ENCODE measurements around the gene MYMX. TPM values are rescaled to one million over a fixed set of nuclear protein-coding genes. Genes with fewer than 3 reads are reported as not detected.
A peak's percentile ranks its signal among the peaks of the same experiment; 100 is the strongest.

Gene MYMX
- total RNA-seq, 1 donor from 2014 or later = not detected

DNA sequence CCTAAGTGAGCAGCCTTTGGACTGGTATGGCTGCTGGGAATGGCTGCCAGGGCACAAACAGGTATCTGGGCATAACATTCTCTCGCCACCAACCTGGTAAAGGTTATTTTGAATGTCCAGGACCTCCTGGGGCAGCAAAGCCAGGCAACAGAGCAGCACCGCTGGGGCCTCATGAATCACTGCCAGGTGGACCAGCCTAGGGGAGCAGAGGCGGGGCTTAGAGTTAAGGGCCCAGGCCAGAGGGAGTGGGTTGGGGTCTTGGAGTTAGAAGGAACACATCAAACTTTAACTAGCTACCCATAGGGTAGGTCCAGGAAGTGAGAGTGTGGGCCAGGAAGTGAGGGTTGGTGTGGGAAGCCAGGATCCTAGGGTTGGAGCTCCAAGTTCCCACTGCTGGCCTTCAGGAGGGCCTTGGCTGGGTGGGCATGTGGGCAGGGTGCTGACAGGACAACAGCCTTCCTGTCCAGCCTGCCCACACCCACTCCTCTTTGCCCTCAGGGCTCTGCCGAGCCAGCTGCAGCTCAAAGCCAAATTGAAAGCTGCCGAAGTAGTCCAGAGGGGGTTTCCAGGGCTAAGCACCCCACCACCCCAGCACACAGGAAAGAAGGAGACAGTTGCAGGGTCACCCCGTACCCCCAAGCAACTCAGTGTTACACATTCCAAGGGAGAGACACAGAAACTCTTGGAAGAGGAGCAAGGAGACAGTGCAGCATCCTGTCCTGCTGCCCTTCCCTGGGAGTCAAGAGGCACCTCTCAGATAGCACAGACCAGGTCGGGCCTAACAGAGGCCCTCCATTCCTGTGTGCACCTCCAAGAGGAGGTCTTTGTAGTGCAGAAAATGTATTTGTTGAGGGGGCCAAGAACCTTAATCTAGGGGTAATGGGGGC, 46.0 kb downstream of the MYMX start:
- DNase-seq (ENCODE audit: low spot score) = no peak
- no peak for ATAC-seq

DNA sequence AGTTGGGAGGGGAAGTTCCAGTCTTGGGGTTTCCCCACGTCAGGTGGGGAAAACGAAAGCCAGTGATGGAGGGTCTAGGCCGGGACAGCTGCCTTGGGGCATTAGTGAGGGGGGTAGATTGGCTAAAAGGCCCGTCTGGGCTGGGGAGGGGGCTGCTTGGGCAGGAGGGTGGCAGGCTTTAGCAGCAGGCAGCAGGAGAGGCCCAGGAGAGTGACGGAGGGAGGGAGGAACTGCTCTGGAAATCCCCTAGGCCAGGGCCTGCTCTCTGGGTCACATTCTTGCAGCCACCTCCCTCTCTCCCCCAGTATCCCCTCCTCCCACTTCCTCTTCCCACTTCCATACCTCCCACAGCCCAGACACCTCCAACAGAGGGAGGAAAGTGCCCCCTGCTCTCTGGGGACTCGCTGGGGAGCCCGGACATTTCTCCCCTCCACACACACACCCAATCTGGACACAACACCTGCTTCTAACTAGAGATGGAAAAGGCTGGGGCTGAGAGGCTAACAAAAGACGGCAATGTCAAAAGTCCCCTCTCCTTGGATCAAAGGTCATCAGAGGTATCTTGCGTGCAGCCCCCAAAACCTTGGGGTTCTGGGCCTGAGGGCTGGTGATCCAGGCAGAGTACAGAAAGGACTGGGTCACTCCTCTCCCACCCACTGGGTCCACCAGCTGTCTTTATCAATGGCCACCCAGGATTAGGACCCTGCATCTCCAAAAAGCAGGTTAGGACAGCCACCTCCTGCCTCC, 46.8 kb downstream of the MYMX start:
- DNase-seq (ENCODE audit: low spot score) (no peak), ATAC-seq (no peak)

DNA sequence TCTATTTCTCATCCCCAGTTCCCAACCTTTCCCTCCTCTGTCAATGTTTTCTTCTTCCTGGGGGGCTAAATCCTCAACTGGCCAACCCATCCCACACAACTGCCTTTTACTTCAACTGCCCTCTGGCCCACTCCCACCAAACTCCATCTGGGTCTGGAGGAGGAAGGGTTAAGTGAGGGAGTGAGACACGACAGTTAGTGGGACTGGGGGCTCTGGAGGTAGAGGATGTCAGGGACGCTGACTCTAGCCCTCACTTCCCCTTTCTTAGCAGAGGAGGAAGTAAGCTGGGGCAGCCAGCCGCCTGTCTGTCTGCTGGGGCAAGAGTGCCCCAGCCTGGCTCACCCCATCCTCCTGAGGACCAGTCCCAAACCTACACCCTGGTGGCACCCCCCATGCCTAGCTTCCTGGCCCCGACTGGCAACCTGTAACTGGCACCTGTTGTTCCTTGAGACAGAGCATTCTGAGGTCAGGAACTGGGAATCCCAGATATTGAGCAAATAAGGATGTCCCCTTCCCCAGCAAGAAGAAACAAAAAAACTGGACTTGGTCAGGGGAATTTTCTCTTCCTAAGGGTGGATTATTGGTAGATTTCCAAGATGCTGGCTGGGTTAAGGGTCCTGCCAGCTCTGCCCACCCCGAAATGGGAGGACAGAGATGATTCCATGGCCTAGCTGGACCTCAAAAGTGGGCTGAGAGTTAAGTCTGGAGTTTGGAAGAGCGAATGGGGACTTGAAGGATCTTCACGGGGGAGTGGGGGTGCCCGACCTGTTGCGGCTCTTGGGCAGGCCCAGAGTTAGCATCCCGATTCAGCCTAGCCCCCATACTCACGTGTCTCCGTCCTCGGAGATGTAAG, 47.7 kb downstream of the MYMX start:
- no peak for DNase-seq (ENCODE audit: low spot score)
- no peak for ATAC-seq

DNA sequence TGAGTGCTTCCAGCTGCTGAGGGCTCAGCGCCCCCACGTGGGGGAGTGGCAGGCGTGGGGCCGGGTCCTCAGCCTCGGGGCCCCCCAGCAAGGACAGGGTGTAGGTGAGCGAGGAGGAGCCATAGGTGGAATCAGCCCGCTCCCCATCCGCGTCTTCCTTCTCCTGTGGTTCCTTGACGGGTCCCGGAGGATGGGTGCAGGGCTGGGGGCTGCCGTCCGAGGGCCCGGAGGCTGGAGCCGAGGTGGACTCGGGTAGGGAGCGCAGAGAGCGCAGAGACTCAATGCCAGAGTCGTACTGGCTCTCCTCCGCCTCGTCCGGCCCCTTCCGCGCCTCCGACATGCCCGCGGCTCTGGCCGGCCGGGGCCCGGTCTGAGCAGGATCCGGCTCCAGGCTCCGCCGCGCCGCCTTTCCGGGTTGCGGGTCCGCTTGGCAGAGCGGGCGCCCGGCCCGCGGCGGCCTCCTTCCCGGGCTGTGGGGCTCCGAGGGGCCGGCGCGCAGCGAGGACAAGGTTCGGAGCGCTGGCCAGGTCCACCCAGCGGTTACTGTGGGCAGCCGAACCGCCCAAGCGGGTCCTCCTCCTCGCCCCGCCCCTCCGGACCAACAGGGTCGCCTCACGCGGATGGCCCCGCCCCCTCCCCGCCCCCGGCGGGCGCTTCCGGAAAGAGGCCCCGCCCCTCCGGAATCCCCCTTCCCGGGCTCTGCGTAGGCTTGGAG, 48.4 kb downstream of the MYMX start, which contains the start of gene NFKBIE:
NFKBIE (minus strand) TSS at position 545 of the 715 bp plus-strand sequence; CDS start at position 340, 205 bp downstream.
- ATAC-seq (peak; percentile 93), DNase-seq (ENCODE audit: low spot score) (peak; percentile 97)

DNA sequence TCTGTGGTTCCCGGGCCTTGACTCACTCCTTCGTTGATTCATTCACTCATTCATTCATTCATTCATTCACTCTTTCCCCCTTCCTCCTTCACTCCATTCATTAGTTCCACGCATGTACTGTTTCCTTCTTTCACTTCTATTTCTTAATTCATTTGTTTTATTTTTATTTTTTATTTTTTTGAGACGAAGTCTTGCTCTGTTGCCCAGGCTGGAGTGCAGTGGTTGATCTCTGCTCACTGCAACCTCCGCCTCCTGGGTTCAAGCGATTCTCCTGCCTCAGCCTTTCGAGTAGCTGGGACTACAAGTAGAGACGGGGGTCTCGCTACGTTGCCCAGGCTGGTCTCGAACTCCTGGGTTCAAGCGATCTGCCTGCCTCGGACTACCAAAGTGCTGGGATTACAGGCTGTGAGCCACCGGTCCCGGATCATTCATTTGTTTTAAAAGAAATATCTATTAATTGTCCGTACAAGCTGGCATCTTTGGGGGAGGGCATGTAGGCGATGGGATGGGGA, 49.1 kb downstream of the MYMX start:
- ATAC-seq = no peak
- DNase-seq (ENCODE audit: low spot score) = no peak

DNA sequence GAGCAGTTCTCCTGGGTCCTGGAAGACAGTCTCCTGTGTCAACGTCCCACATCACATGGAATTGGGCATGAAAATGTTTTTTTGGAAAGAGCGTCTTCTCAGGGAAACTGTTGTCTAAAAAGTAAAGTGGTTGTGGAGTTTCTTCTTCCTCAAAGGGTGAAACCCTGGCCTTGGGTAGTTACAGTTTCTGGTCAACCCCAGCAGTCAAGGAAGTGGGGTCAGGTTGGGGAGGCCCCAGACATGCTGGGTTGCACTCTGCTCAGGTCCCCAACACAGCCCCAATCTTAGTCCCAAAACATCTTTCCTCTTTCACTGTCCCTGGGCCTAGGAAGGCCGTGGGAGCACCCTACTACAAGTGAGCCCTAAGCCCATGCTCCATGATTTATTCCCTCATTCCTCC, 49.6 kb downstream of the MYMX start:
- DNase-seq (ENCODE audit: low spot score) = no peak
- no peak for ATAC-seq

DNA sequence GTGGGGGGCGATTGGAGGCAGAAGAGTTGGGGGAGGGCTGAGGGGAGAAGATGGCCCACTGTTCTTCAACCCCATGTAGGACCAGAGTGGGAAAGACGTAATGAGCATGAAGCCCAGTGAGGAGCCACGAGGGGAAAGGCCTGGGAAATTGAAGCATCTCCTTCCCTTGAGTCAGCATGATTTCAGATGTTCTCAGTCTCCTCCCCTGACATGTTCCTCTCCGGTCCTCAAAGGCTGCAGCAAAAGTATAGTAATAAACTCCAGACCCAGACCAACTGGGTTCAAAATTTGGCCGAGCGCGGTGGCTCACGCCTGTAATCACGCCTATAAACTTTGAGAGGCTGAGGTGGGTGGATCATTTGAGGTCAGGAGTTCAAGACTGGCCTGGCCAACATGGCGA, 50.5 kb downstream of the MYMX start:
- ATAC-seq = no peak
- DNase-seq (ENCODE audit: low spot score) = no peak

Other genes with a start within 250 kb of the MYMX start
- gene MRPL14, start 89.5 kb upstream of the MYMX start, total RNA-seq = 35.3 TPM
- gene TMEM63B, start 89.4 kb upstream of the MYMX start, total RNA-seq = 38.0 TPM
- gene CAPN11, start 58.1 kb upstream of the MYMX start, total RNA-seq = 0.18 TPM
- gene SLC29A1, start 6.7 kb downstream of the MYMX start, total RNA-seq = 37.5 TPM
- 187 TPM for gene HSP90AB1, start 30.2 kb downstream of the MYMX start, total RNA-seq
- 18.4 TPM for gene SLC35B2, start 40.6 kb downstream of the MYMX start, total RNA-seq
- gene NFKBIE, start 48.6 kb downstream of the MYMX start, total RNA-seq = 2.8 TPM
- not detected for gene TMEM151B, start 53.5 kb downstream of the MYMX start, total RNA-seq
- 7.7 TPM for gene AARS2, start 96.4 kb downstream of the MYMX start, total RNA-seq
- gene SPATS1, start 125.7 kb downstream of the MYMX start, total RNA-seq = not detected
- 10.2 TPM for gene CDC5L, start 170.8 kb downstream of the MYMX start, total RNA-seq